ENCODE measurements around the gene GREM2.

The GREM2 gene

GRCh38 chr1:240466509-240466908 lies 145.4 kb downstream of the GREM2 start:
- in situ Hi-C loops (cut with MboI; ENCODE audit: low pct_unique_long_range_greater_than_20kb, low sequenced_read_pairs, unreplicated experiment): no loop called here
- no peak for TF ChIP-seq CTCF (IDR thresholded peaks at IDR 0.05; ENCODE audit: extremely low read depth, insufficient read depth, missing control alignments)
- no peak for DNase-seq (ENCODE audit: low spot score)

- no peak for TF ChIP-seq CTCF (IDR thresholded peaks at IDR 0.05; ENCODE audit: extremely low read depth, insufficient read depth, missing control alignments)
- DNase-seq (ENCODE audit: low spot score): no peak
- in situ Hi-C loops (cut with MboI; ENCODE audit: low pct_unique_long_range_greater_than_20kb, low sequenced_read_pairs, unreplicated experiment): no loop called here
Observed at GRCh38 chr1:240465531-240465940, 146.4 kb downstream of the GREM2 start.

- TF ChIP-seq CTCF (IDR thresholded peaks at IDR 0.05; ENCODE audit: extremely low read depth, insufficient read depth, missing control alignments): no peak
- in situ Hi-C loops (cut with MboI; ENCODE audit: low pct_unique_long_range_greater_than_20kb, low sequenced_read_pairs, unreplicated experiment): no loop called here
- no peak for DNase-seq (ENCODE audit: low spot score)
Observed at GRCh38 chr1:240464099-240464498, 147.9 kb downstream of the GREM2 start.

- in situ Hi-C loops (cut with MboI; ENCODE audit: low pct_unique_long_range_greater_than_20kb, low sequenced_read_pairs, unreplicated experiment): no loop called here
Observed at GRCh38 chr1:240462766-240463395, 149.1 kb downstream of the GREM2 start.

GRCh38 chr1:240462277-240462676 lies 149.7 kb downstream of the GREM2 start:
- no peak for TF ChIP-seq CTCF (IDR thresholded peaks at IDR 0.05; ENCODE audit: extremely low read depth, insufficient read depth, missing control alignments)
- no peak for DNase-seq (ENCODE audit: low spot score)
- in situ Hi-C loops (cut with MboI; ENCODE audit: low pct_unique_long_range_greater_than_20kb, low sequenced_read_pairs, unreplicated experiment): no loop called here

More at GRCh38 chr1:240462766-240463395, 149.1 kb downstream of the GREM2 start:
- no peak for TF ChIP-seq CTCF (IDR thresholded peaks at IDR 0.05; ENCODE audit: extremely low read depth, insufficient read depth, missing control alignments)
- no peak for DNase-seq (ENCODE audit: low spot score)

GRCh38 chr1:240457203-240457602 lies 154.8 kb downstream of the GREM2 start:
- in situ Hi-C loops (cut with MboI; ENCODE audit: low pct_unique_long_range_greater_than_20kb, low sequenced_read_pairs, unreplicated experiment): no loop called here
- no peak for TF ChIP-seq CTCF (IDR thresholded peaks at IDR 0.05; ENCODE audit: extremely low read depth, insufficient read depth, missing control alignments)
- DNase-seq (ENCODE audit: low spot score): no peak

All from GM13977 (cell line).